Stomach (tissue), 9 donors: ENCODE measurements around the gene ELAVL2. TPM values are rescaled to one million over a fixed set of nuclear protein-coding genes. Genes with fewer than 3 reads are reported as not detected.

Experiments used
- DNase-seq, 2 donors: peaks; one replicate each; pipeline versions ENCODE4 v3.0.0 to v3.0.0-alpha.2; 2013 to 2019
- H3K27ac ChIP-seq, 5 donors: fragments of 200-600 bp in 4 of 5; sonication (generic) in 4 of 5; one replicate each; pipeline ENCODE4 v1.5.1; 2013 to 2019; ENCODE audit warnings: mild to moderate bottlenecking in 1 of 5, moderate library complexity in 1 of 5
- H3K27me3 ChIP-seq, 3 donors: fragments of 200-600 bp; sonication (generic); one replicate each; pipeline ENCODE4 v1.5.1; 2017 to 2019; ENCODE audit warnings: mixed run types in 1 of 3
- H3K36me3 ChIP-seq, 4 donors: fragments of 200-600 bp; sonication (generic); 1 replicate in 3 of 4; 2 replicates in 1 of 4; pipeline ENCODE4 v1.5.1; 2016 to 2019
- H3K4me1 ChIP-seq, 4 donors: fragments of 200-600 bp; sonication (generic); one replicate each; pipeline ENCODE4 v1.5.1; 2016 to 2019
- H3K4me3 ChIP-seq, 4 donors: fragments of 200-600 bp; sonication (generic) in 3 of 4; one replicate each; pipeline ENCODE4 v1.5.1; 2016 to 2019; ENCODE audit warnings: mild to moderate bottlenecking in 1 of 4
- H3K9me3 ChIP-seq, 4 donors: fragments of 200-600 bp; sonication (generic); one replicate each; pipeline ENCODE4 v1.5.1; 2016 to 2019
- EP300 ChIP-seq: sonication (generic); formaldehyde crosslinking; IDR thresholded peaks from one replicate; pipeline ENCODE4 v1.6.1; 2017; ENCODE audit warnings: antibody characterized with exemption
- POLR2A ChIP-seq, 4 donors: fragments of 450-650 bp; IDR thresholded peaks; one replicate each; pipeline ENCODE4 v1.6.1; 2016; ENCODE audit warnings: antibody characterized with exemption in 4 of 4, control low read depth in 2 of 4, mild to moderate bottlenecking in 1 of 4, moderate library complexity in 1 of 4
- POLR2AphosphoS5 ChIP-seq, 3 donors: sonication (generic); formaldehyde crosslinking; IDR thresholded peaks; one replicate each; pipeline ENCODE4 v1.6.1; 2016; ENCODE audit warnings: antibody characterized with exemption in 3 of 3
- WGBS, 5 donors: extraction: QIAGEN DNeasy Blood & Tissue Kit in 3 of 5; methylation state at CpG; one replicate each; pipeline versions ENCODE4 v1.1.5 to v1.1.7; 2013 to 2018; 5-methylcytosine and 5-hydroxymethylcytosine counted together
- intact Hi-C: fragments of 100-400 bp; cut with DNase I; formaldehyde crosslinking; loops from one replicate; pipeline ENCODE4 v1.15.1; 2023; ENCODE audit warnings: low total_unique reads
- polyA plus RNA-seq, 3 donors: library from polyadenylated mRNA; stranded (reverse); fragments of 200-250 nt; gene quantifications; one replicate each; pipeline ENCODE4 v1.2.3, GENCODE V29; 2013
- total RNA-seq, 5 donors: library from RNA; depleted of rRNA; stranded (reverse); fragments of >200 nt; gene quantifications; one replicate each; pipeline versions ENCODE4 v1.1.0 to v1.2.3, GENCODE V29; 2014 to 2016
- TF ChIP-seq, protein P1 (sequence below), 7 experiments: fragments of 450-650 bp in 4 of 7; fragments of 200-600 bp in 3 of 7; sonication (generic) in 3 of 7; IDR thresholded peaks; one replicate each; pipeline ENCODE4 v1.5.1; 2016 to 2019; ENCODE audit warnings: antibody characterized with exemption in 7 of 7, control low read depth in 2 of 7, mild to moderate bottlenecking in 1 of 7
- donor health status: healthy with polysubstance abuse.
- donor health status: Bipolar disorder and iron deficiency.
- donor health status: healthy.

Gene ELAVL2
- total and polyA plus RNA-seq, 8 donors, result 0.06 to 1.1 (median 0.18) TPM; not detected in 5

DNA sequence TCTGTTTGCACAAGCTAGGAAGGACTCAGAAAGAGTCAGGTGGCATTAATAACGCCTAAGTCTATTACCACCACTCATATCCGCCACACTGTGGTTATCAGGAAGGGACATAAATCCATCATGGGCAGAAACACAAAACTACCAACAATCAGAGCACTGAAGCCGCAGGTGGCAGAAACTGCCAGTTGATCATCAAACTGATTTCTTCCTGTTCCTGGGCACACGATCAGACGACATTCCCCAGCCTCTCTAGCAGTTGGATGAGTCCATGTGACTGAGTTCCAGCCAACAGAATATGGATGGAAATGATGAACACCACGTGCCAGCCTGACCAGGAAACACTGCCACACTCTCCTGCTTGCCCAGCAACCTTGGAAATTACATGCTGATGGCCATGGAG, 181.7 kb downstream of the ELAVL2 start:
- H3K36me3 ChIP-seq, result no peaks in the 10 kb centered on the region
- no peak overlapping the region for H3K27ac ChIP-seq
- no peaks in the 10 kb centered on the region for H3K27me3 ChIP-seq
- TF ChIP-seq POLR2A (IDR thresholded peaks at IDR 0.05), result no peak
- no peak for TF ChIP-seq POLR2AphosphoS5 (IDR thresholded peaks at IDR 0.05)
- TF ChIP-seq, protein P1, sequence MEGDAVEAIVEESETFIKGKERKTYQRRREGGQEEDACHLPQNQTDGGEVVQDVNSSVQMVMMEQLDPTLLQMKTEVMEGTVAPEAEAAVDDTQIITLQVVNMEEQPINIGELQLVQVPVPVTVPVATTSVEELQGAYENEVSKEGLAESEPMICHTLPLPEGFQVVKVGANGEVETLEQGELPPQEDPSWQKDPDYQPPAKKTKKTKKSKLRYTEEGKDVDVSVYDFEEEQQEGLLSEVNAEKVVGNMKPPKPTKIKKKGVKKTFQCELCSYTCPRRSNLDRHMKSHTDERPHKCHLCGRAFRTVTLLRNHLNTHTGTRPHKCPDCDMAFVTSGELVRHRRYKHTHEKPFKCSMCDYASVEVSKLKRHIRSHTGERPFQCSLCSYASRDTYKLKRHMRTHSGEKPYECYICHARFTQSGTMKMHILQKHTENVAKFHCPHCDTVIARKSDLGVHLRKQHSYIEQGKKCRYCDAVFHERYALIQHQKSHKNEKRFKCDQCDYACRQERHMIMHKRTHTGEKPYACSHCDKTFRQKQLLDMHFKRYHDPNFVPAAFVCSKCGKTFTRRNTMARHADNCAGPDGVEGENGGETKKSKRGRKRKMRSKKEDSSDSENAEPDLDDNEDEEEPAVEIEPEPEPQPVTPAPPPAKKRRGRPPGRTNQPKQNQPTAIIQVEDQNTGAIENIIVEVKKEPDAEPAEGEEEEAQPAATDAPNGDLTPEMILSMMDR (IDR thresholded peaks at IDR 0.05), result no peak
- TF ChIP-seq EP300, result no peak
- H3K4me1 ChIP-seq, result no peaks in the 10 kb centered on the region
- H3K4me3 ChIP-seq, result no peak overlapping the region
- no peaks in the 10 kb centered on the region for H3K9me3 ChIP-seq
- no peak for DNase-seq
- intact Hi-C loops, result no loop called here
- 66 to 76% (median 67%) methylated on average over 6 of the region's 6 CpGs for WGBS, 5 donors

DNA sequence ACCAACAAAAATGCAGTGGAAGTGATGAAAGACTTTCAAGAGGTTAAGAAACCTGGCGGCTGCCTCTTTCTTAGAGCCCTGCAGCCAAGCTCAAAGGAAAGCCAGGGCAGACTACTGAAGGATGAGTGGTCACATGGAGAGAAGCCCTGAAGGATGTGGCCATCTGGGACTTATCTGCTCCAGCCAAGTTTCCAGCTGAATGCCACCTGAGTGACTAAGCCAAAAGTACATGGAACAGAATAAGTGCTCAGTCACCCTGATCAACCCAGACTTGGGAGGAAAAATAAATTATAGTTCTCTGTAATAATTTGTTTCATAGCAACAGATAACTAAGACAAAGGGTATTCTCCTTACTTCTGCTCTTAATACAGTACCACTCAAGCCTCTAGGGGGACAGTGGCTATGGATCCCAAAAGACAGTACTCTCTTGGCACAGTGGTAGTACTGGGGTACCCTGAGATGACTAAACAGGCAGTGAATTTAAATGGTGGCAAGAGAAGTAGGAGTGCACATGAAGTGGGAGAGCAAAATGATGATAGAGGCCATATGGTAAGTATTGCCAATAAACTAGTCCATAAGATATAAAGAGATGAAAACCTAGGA, 182.3 kb downstream of the ELAVL2 start:
- intact Hi-C loops, result no loop called here
- H3K4me3 ChIP-seq, result no peak overlapping the region
- no peak overlapping the region for H3K27ac ChIP-seq
- H3K36me3 ChIP-seq, result no peaks in the 10 kb centered on the region
- H3K9me3 ChIP-seq, result no peaks in the 10 kb centered on the region
- no peak for DNase-seq
- WGBS, 5 donors, result 72 to 94% (median 92%) methylated on average over 1 of the region's 1 CpG
- TF ChIP-seq POLR2AphosphoS5 (IDR thresholded peaks at IDR 0.05) (no peak), EP300 (no peak), POLR2A (IDR thresholded peaks at IDR 0.05) (no peak)
- TF ChIP-seq, protein P1 (IDR thresholded peaks at IDR 0.05), result no peak
- H3K27me3 ChIP-seq, result no peaks in the 10 kb centered on the region
- H3K4me1 ChIP-seq, result no peaks in the 10 kb centered on the region
